GM23338 (cell line): ENCODE data around the gene UNC79. TPM values are rescaled to one million over a fixed set of nuclear protein-coding genes. Genes with fewer than 3 reads are reported as not detected.

Experiments used
- ATAC-seq: fragments of 200-7000 bp; cut with Tn5 transposase; 3 replicates; pipeline ENCODE4 v1.9.1; 2020
- DNase-seq: peaks from one replicate; pipeline ENCODE4 v3.0.0-alpha.2; 2015; ENCODE audit warnings: low spot score
- H2AFZ ChIP-seq: fragments of 200-600 bp; sonication (generic); 2 replicates; pipeline ENCODE4 v1.8.0; 2016; ENCODE audit warnings: antibody characterized with exemption, mild to moderate bottlenecking, moderate library complexity
- H3F3A ChIP-seq: fragments of 200-600 bp; sonication (generic); replicated peaks from 2 replicates; pipeline ENCODE4 v1.8.0; 2017; ENCODE audit warnings: antibody characterized with exemption, mixed run types, low read depth
- H3K27ac ChIP-seq: fragments of 200-600 bp; sonication (generic); 2 replicates; pipeline ENCODE4 v1.6.1; 2016; ENCODE audit warnings: low read depth
- H3K27me3 ChIP-seq: fragments of 200-600 bp; sonication (generic); 2 replicates; pipeline ENCODE4 v1.8.0; 2016; ENCODE audit warnings: mild to moderate bottlenecking, mixed run types, moderate library complexity; ENCODE audit not compliant: insufficient read depth
- H3K36me3 ChIP-seq: fragments of 200-600 bp; sonication (generic); 2 replicates; pipeline ENCODE4 v1.8.0; 2016; ENCODE audit warnings: mild to moderate bottlenecking; ENCODE audit not compliant: insufficient read depth
- H3K4me1 ChIP-seq: fragments of 200-600 bp; sonication (generic); 2 replicates; pipeline ENCODE4 v1.8.0; 2016; ENCODE audit warnings: mild to moderate bottlenecking, moderate library complexity; ENCODE audit not compliant: insufficient read depth
- H3K4me2 ChIP-seq: fragments of 200-600 bp; sonication (generic); 2 replicates; pipeline ENCODE4 v1.7.1; 2017; ENCODE audit warnings: mixed run types
- H3K4me3 ChIP-seq: fragments of 200-600 bp; sonication (generic); 2 replicates; pipeline ENCODE4 v1.6.1; 2016; ENCODE audit warnings: mixed run types
- H3K79me2 ChIP-seq: fragments of 200-600 bp; sonication (generic); replicated peaks from 2 replicates; pipeline ENCODE4 v1.8.0; 2017; ENCODE audit warnings: mild to moderate bottlenecking; ENCODE audit not compliant: insufficient read depth
- H3K9me2 ChIP-seq: fragments of 200-600 bp; sonication (generic); 2 replicates; pipeline ENCODE4 v1.8.0; 2017; ENCODE audit not compliant: insufficient read depth
- H4K20me1 ChIP-seq: fragments of 200-600 bp; sonication (generic); replicated peaks from 2 replicates; pipeline ENCODE4 v1.8.0; 2017; ENCODE audit warnings: mild to moderate bottlenecking; ENCODE audit not compliant: insufficient read depth
- H3K27ac Mint-ChIP-seq: 2 replicates; pipeline ENCODE4 v1.8.0; 2020; ENCODE audit warnings: inconsistent platforms, mild to moderate bottlenecking, moderate library complexity, mixed read lengths
- H3K27me3 Mint-ChIP-seq: 3 replicates; pipeline ENCODE4 v1.8.0; 2022; ENCODE audit warnings: low read depth, mild to moderate bottlenecking, moderate library complexity, mixed read lengths, inconsistent platforms; ENCODE audit not compliant: insufficient read depth, poor library complexity
- H3K36me3 Mint-ChIP-seq: 3 replicates; pipeline ENCODE4 v1.8.0; 2021; ENCODE audit warnings: low read depth, mild to moderate bottlenecking, inconsistent platforms, moderate library complexity, mixed read lengths
- H3K4me1 Mint-ChIP-seq: 3 replicates; pipeline ENCODE4 v1.8.0; 2020; ENCODE audit warnings: mild to moderate bottlenecking, inconsistent platforms, mixed read lengths
- H3K4me3 Mint-ChIP-seq: 3 replicates; pipeline ENCODE4 v1.8.0; 2021; ENCODE audit warnings: moderate library complexity, mild to moderate bottlenecking, inconsistent platforms, mixed read lengths
- H3K9me3 Mint-ChIP-seq: 3 replicates; pipeline ENCODE4 v1.8.0; 2020; ENCODE audit warnings: moderate library complexity, mild to moderate bottlenecking, inconsistent platforms, mixed read lengths
- CTCF ChIP-seq, 2 experiments: fragments of 200-600 bp in 1 of 2; sonication (generic) in 1 of 2; conservative IDR thresholded peaks; 2 replicates each; pipeline versions ENCODE4 v1.5.1 to v1.6.1; 2016 to 2017; ENCODE audit warnings: antibody characterized with exemption in 2 of 2, low read depth in 2 of 2, mild to moderate bottlenecking in 2 of 2, moderate library complexity in 1 of 2
- ETS1 ChIP-seq: IDR thresholded peaks from 2 replicates; pipeline ENCODE4 v1.6.1; 2016; ENCODE audit warnings: antibody characterized with exemption
- EZH2 ChIP-seq: fragments of 200-600 bp; sonication (generic); IDR thresholded peaks from one replicate; pipeline ENCODE4 v1.8.0; 2017; ENCODE audit warnings: antibody characterized with exemption, mild to moderate bottlenecking, low read depth; ENCODE audit not compliant: unreplicated experiment
- EZH2phosphoT487 ChIP-seq: fragments of 200-600 bp; sonication (generic); IDR thresholded peaks from one replicate; pipeline ENCODE4 v1.8.1; 2018; ENCODE audit warnings: antibody characterized with exemption; ENCODE audit not compliant: unreplicated experiment
- NANOG ChIP-seq: IDR thresholded peaks from 2 replicates; pipeline ENCODE4 v1.6.1; 2016; ENCODE audit warnings: antibody characterized with exemption, borderline replicate concordance
- STAT1 ChIP-seq: IDR thresholded peaks from one replicate; pipeline ENCODE4 v1.6.1; 2016; ENCODE audit warnings: antibody characterized with exemption; ENCODE audit not compliant: unreplicated experiment
- ZNF114 ChIP-seq: fragments of 250-450 bp; sonication (Bioruptor Pico); IDR thresholded peaks from 2 replicates; pipeline ENCODE4 v1.5.0; 2020; ENCODE audit warnings: mild to moderate bottlenecking, moderate library complexity
- ZNF462 ChIP-seq: fragments of 250-450 bp; sonication (Bioruptor Pico); IDR thresholded peaks from 2 replicates; pipeline ENCODE4 v1.5.0; 2020; ENCODE audit warnings: mild to moderate bottlenecking, moderate library complexity
- polyA plus RNA-seq: library from polyadenylated mRNA; unstranded; fragments of >200 nt; fragmentation: Nextera tagmentation; extraction: Ambion mirVana; gene quantifications from 2 replicates; pipeline ENCODE4 v1.2.1, GENCODE V29; 2016
- total RNA-seq: library from RNA; depleted of rRNA; stranded (reverse); fragments of >200 nt; shearing (Covaris generic); gene quantifications from 2 replicates; pipeline ENCODE4 v1.2.3, GENCODE V29; 2014

Gene UNC79
- total and polyA plus RNA-seq, 2 experiments from 2014 or later = 1.8 to 3.6 TPM

GRCh38 chr14:93685121-93685895 is 254.6 kb downstream of the UNC79 start (continued):
- TF ChIP-seq EZH2 = no peak

- H3K4me3 ChIP-seq = no peak overlapping the region
- Mint-ChIP-seq H3K36me3 (peaks cover 5% of the 10 kb centered on the region; the same call in 2 of the 3 replicates), H3K27ac (no peak overlapping the region), H3K4me1 (peaks cover 58% of the 10 kb centered on the region), H3K9me3 (no peaks in the 10 kb centered on the region), H3K4me3 (no peak overlapping the region), H3K27me3 (peaks cover 3% of the 10 kb centered on the region)
- H3K4me2 ChIP-seq = no peak overlapping the region
- ATAC-seq = no peak
- H3K27me3 ChIP-seq = no peaks in the 10 kb centered on the region
- no peak for TF ChIP-seq EZH2
- no peak for TF ChIP-seq EZH2phosphoT487
- DNase-seq = no peak
- H2AFZ ChIP-seq = no peak overlapping the region
- no peaks in the 10 kb centered on the region for H3K36me3 ChIP-seq
- no peaks in the 10 kb centered on the region for H4K20me1 ChIP-seq
- peaks cover 38% of the 10 kb centered on the region for H3K4me1 ChIP-seq
- peaks cover 4% of the 10 kb centered on the region; the same call in 1 of the 2 replicates for H3F3A ChIP-seq
- H3K79me2 ChIP-seq = no peaks in the 10 kb centered on the region
- H3K27ac ChIP-seq = no peak overlapping the region
- H3K9me2 ChIP-seq = no peaks in the 10 kb centered on the region
These were observed 255.5 kb downstream of the UNC79 start for GRCh38 chr14:93686268-93686667.

GRCh38 chr14:93688239-93688666 is 257.5 kb downstream of the UNC79 start:
- peaks cover 3% of the 10 kb centered on the region for H3K27me3 Mint-ChIP-seq
- Histone ChIP-seq H3K27ac (peak overlapping the region; percentile 89), H4K20me1 (no peaks in the 10 kb centered on the region), H3K36me3 (no peaks in the 10 kb centered on the region), H2AFZ (no peak overlapping the region), H3K4me1 (peaks cover 45% of the 10 kb centered on the region), H3K4me3 (peak overlapping the region; percentile 20), H3K79me2 (no peaks in the 10 kb centered on the region), H3K9me2 (no peaks in the 10 kb centered on the region), H3K4me2 (peak overlapping the region; percentile 44), H3F3A (peaks cover 4% of the 10 kb centered on the region; the same call in 1 of the 2 replicates), H3K27me3 (no peaks in the 10 kb centered on the region)
- no peaks in the 10 kb centered on the region for H3K9me3 Mint-ChIP-seq
- peaks cover 64% of the 10 kb centered on the region for H3K4me1 Mint-ChIP-seq
- TF ChIP-seq ETS1 = no peak
- peak; percentile 42; the same call in 1 of the 2 replicates for TF ChIP-seq NANOG
- TF ChIP-seq CTCF (conservative IDR thresholded peaks at IDR 0.05; ENCODE audit: low read depth in 2 of 2) = no peak
- no peak for TF ChIP-seq EZH2phosphoT487
- no peak for TF ChIP-seq ZNF114
- TF ChIP-seq STAT1 = no peak
- TF ChIP-seq ZNF462 (CRISPR knock-in tag) = peak; percentile 90
- H3K4me3 Mint-ChIP-seq = peak overlapping the region; percentile 44
- peak; percentile 91 for ATAC-seq
- peaks cover 5% of the 10 kb centered on the region; the same call in 2 of the 3 replicates for H3K36me3 Mint-ChIP-seq
- peak overlapping the region; percentile 88 for H3K27ac Mint-ChIP-seq
- DNase-seq = peak; percentile 95
